ENCODE results near the gene CLK1. TPM values are rescaled to one million over a fixed set of nuclear protein-coding genes. Genes with fewer than 3 reads are reported as not detected.

The CLK1 gene
- total and polyA plus RNA-seq, 2 donors (not counting 3 experiments of a cell fraction or from before 2014, with no cell fraction given) = 61.4 to 92.4 TPM

- no peak overlapping the region for H3K9ac ChIP-seq (replicated peaks; ENCODE audit: extremely low read depth, insufficient read depth, low read length)
- no peaks in the 10 kb centered on the region for H3K36me3 ChIP-seq (ENCODE audit: control insufficient read depth in 2 of 2, extremely low read depth in 1 of 2, insufficient read depth in 2 of 2, low read length in 2 of 2)
- dilution Hi-C loops (cut with MboI; ENCODE audit: extremely low pct_ligation_motif_present, low sequenced_read_pairs) = no loop called here
- DNase-seq (ENCODE audit: low read depth, low spot score) = no peak
- FAIRE-seq = no peak
- H3K79me2 ChIP-seq (ENCODE audit: control insufficient read depth, insufficient read depth, low read length) = no peaks in the 10 kb centered on the region
- no peaks in the 10 kb centered on the region for H3K9me1 ChIP-seq (replicated peaks; ENCODE audit: control insufficient read depth, extremely low read depth, insufficient read depth, low read length)
- TF ChIP-seq POLR2A (IDR thresholded peaks at IDR 0.05; ENCODE audit: low read depth, low read length) (no peak), POLR2AphosphoS5 (IDR thresholded peaks at IDR 0.05; ENCODE audit: insufficient read depth, low read depth, low read length) (no peak), JUN (IDR thresholded peaks at IDR 0.05; ENCODE audit: borderline replicate concordance, insufficient read depth, insufficient read length, low read depth) (no peak), MYC (IDR thresholded peaks at IDR 0.05; ENCODE audit: low read depth, low read length) (no peak), MAX (IDR thresholded peaks at IDR 0.05; ENCODE audit: insufficient read depth, insufficient read length) (no peak), CTCF (IDR thresholded peaks at IDR 0.05; ENCODE audit: extremely low read depth in 1 of 2, insufficient read depth in 1 of 2, low read depth in 1 of 2, low read length in 2 of 2) (no peak), EZH2 (IDR thresholded peaks at IDR 0.05; ENCODE audit: borderline replicate concordance, low read depth, low read length, severe bottlenecking) (no peak), FOS (IDR thresholded peaks at IDR 0.05; ENCODE audit: borderline replicate concordance, insufficient read depth, low read length) (no peak), GATA2 (IDR thresholded peaks at IDR 0.05; ENCODE audit: insufficient read depth, insufficient read length, low read depth, low read length) (no peak)
- no peak overlapping the region for H2AFZ ChIP-seq (ENCODE audit: low read depth, low read length)
- H3K27ac ChIP-seq (ENCODE audit: insufficient read depth, low read depth, low read length) = no peak overlapping the region
- H3K27me3 ChIP-seq (ENCODE audit: control insufficient read depth in 2 of 2, insufficient read depth in 2 of 2, low read length in 2 of 2) = peaks cover 0 to 2% of the 10 kb centered on the region in 2 experiments
- ChIA-PET POLR2A (interaction anchor here (1.1 kb wide), 1 partner anchor 9 kb away, joined by 3 read pairs; no protein-coding TSS in a partner anchor), CTCF (no interaction called here)
- H3K9me3 ChIP-seq (replicated peaks; ENCODE audit: control insufficient read depth, insufficient read depth, low read length) = no peaks in the 10 kb centered on the region
- H3K4me2 ChIP-seq (ENCODE audit: insufficient read depth, low read length) = no peak overlapping the region
- BruUV-seq (replicated peaks) = no TSS peak
- H4K20me1 ChIP-seq (replicated peaks; ENCODE audit: control insufficient read depth, extremely low read depth, insufficient read depth, low read length) = peaks cover 4% of the 10 kb centered on the region
- no peak overlapping the region for H3K4me3 ChIP-seq (replicated peaks in 1 of 3; ENCODE audit: insufficient read depth in 1 of 3, low read depth in 1 of 3, low read length in 3 of 3)
- intact Hi-C loops (cut with micrococcal nuclease) = no loop called here
- H3K4me1 ChIP-seq (ENCODE audit: control insufficient read depth, extremely low read depth, insufficient read depth, low read length) = no peaks in the 10 kb centered on the region
These were observed 35.2 kb downstream of the CLK1 start for GRCh38 chr2:200829258-200829655.

Measured in endothelial cell of umbilical vein (primary cell).